ENCODE measurements around the gene CCNYL1. TPM values are rescaled to one million over a fixed set of nuclear protein-coding genes. Genes with fewer than 3 reads are reported as not detected.
A peak's percentile ranks its signal among the peaks of the same experiment; 100 is the strongest.

Gene CCNYL1
- total and polyA plus RNA-seq, 7 donors: 6.1 to 15.7 (median 7.7) TPM

DNA sequence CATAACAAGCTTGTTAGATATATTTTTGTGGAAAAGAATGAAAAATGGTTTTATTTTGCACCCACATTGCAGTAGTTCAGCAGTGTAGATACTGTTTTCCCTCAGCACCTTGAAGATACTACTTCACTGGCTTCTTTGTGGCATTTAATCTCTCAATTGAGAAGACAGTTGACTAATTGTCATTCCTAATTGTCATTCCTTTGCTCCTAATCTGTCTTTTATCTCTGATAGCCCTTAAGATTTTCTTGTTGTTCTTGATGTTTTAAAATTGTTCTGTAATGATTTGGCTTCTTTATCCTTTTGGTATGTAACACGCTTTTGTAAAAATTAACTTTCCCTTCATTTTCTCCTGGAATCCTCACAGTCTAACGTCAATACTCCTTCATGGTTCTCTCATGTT, 38.0 kb upstream of the CCNYL1 start:
- 49 to 80% (median 67%) methylated on average over 2 of the region's 2 CpGs for WGBS, 3 donors
- no peaks in the 10 kb centered on the region for H3K9me3 ChIP-seq
- no peak overlapping the region for H3K27ac ChIP-seq
- H3K4me3 ChIP-seq: no peak overlapping the region
- H3K27me3 ChIP-seq (ENCODE audit: insufficient read depth in 3 of 3, low read length in 2 of 3): no peaks in the 10 kb centered on the region
- ATAC-seq (no peak), DNase-seq (no peak)
- no peak for TF ChIP-seq CTCF (IDR thresholded peaks at IDR 0.05)
- H3K4me1 ChIP-seq: no peaks in the 10 kb centered on the region
- H3K36me3 ChIP-seq (ENCODE audit: insufficient read depth in 1 of 2, low read depth in 1 of 2): no peaks in the 10 kb centered on the region
- intact Hi-C loops (cut with DNase I): no loop called here

DNA sequence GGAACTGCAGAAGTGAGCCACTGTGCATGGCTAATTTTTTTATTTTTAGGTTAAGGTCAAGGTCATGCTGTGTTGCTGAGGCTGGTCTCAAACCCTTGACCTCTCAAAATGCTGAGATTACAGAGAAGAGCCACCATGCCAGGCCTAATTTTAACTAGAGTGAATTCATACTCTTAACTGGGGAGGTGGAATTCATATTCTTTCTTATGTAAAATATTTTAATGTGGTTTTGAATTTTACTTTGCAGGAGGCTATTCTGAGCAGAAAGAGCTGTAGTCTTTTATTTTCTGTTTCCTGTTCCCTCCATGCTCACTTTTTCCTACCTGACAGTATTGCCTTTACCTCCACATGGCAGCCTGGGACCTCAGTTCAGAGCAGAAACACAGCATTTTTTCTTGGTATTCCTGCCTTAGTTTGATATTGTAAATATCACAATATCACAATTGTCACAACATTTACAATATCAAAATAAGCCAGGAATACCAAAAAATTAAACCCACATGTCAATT, 37.1 kb upstream of the CCNYL1 start:
- ATAC-seq (no peak), DNase-seq (no peak)
- intact Hi-C loops (cut with DNase I): no loop called here
- Histone ChIP-seq H3K36me3 (ENCODE audit: insufficient read depth in 1 of 2, low read depth in 1 of 2) (no peaks in the 10 kb centered on the region), H3K4me1 (no peaks in the 10 kb centered on the region), H3K4me3 (no peak overlapping the region), H3K9me3 (no peaks in the 10 kb centered on the region), H3K27me3 (ENCODE audit: insufficient read depth in 3 of 3, low read length in 2 of 3) (no peaks in the 10 kb centered on the region), H3K27ac (no peak overlapping the region)
- TF ChIP-seq CTCF (IDR thresholded peaks at IDR 0.05): no peak

GRCh38 chr2:207674826-207675225, 36.6 kb upstream of the CCNYL1 start:
- H3K27me3 ChIP-seq (ENCODE audit: insufficient read depth in 3 of 3, low read length in 2 of 3): no peaks in the 10 kb centered on the region
- no peak for ATAC-seq
- no peak overlapping the region for H3K27ac ChIP-seq
- 67 to 72% (median 71%) methylated on average over 2 of the region's 2 CpGs for WGBS, 3 donors
- H3K4me1 ChIP-seq: no peaks in the 10 kb centered on the region
- intact Hi-C loops (cut with DNase I): no loop called here
- DNase-seq: no peak
- no peak for TF ChIP-seq CTCF (IDR thresholded peaks at IDR 0.05)
- no peaks in the 10 kb centered on the region for H3K9me3 ChIP-seq
- H3K36me3 ChIP-seq (ENCODE audit: insufficient read depth in 1 of 2, low read depth in 1 of 2): no peaks in the 10 kb centered on the region
- H3K4me3 ChIP-seq: no peak overlapping the region

DNA sequence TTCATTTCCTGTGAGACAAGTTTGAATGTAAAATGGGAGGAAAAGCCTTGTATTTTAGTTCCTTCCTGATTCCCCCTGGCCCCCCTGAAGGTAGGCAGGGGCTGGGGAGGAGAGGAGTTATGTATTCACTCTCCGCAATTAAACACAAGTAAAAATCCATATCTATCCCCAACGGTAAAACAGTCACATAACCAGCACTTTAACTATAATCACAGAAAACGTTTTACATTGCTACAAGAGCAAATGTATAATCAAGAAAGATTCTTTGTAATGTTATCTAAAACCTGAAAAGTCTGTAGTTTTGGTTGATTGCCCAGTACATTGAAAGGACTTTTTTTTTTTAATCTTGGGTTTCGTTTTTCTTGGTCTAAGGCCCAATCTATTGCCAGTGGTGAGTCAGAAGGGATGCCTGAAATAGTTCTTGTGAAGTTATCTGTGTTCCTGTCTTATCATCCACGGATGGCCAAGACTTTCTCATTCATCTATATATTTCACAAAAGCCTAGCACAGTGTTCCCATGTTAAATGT, 34.5 kb upstream of the CCNYL1 start:
- ATAC-seq (no peak), DNase-seq (no peak)

More for the DNA sequence above, 34.5 kb upstream of the CCNYL1 start:
- WGBS, 3 donors: 31 to 42% (median 37%) methylated on average over 5 of the region's 5 CpGs
- peak overlapping the region; percentile 5 for H3K27ac ChIP-seq
- no peaks in the 10 kb centered on the region for H3K27me3 ChIP-seq (ENCODE audit: insufficient read depth in 3 of 3, low read length in 2 of 3)
- TF ChIP-seq CTCF (IDR thresholded peaks at IDR 0.05): no peak
- H3K4me3 ChIP-seq: no peak overlapping the region
- no peaks in the 10 kb centered on the region for H3K36me3 ChIP-seq (ENCODE audit: insufficient read depth in 1 of 2, low read depth in 1 of 2)
- H3K9me3 ChIP-seq: no peaks in the 10 kb centered on the region
- H3K4me1 ChIP-seq: no peaks in the 10 kb centered on the region
- intact Hi-C loops (cut with DNase I): no loop called here

Measured in psoas muscle (tissue), 8 donors.